Neural cell (in vitro differentiated cells): Measurements from ENCODE around the gene MSLN. TPM values are rescaled to one million over a fixed set of nuclear protein-coding genes. Genes with fewer than 3 reads are reported as not detected.
A peak's percentile ranks its signal among the peaks of the same experiment; 100 is the strongest.

Experiments
- H2AFZ ChIP-seq: fragments of 200-600, 300-800 bp; sonication (generic), shearing (Covaris generic); 2 replicates; pipeline ENCODE4 v1.6.0; 2014; ENCODE audit warnings: low read depth, mild to moderate bottlenecking, antibody characterized with exemption, low read length, moderate library complexity
- H3F3A ChIP-seq: fragments of 200-600 bp; shearing (Covaris generic); 2 replicates; pipeline ENCODE4 v1.6.1; 2016; ENCODE audit warnings: mild to moderate bottlenecking, moderate library complexity, mixed read lengths, antibody characterized with exemption, low read length; ENCODE audit not compliant: insufficient read depth, poor library complexity, severe bottlenecking
- H3K27ac ChIP-seq: fragments of 200-600, 300-800 bp; sonication (generic), shearing (Covaris generic); 2 replicates; pipeline ENCODE4 v1.5.1; 2014; ENCODE audit warnings: mild to moderate bottlenecking, low read length, moderate library complexity
- H3K27me3 ChIP-seq: fragments of 300-800, 200-600 bp; sonication (generic), shearing (Covaris generic); 2 replicates; pipeline ENCODE4 v1.6.0; 2014; ENCODE audit warnings: mild to moderate bottlenecking, low read depth, low read length, moderate library complexity; ENCODE audit not compliant: insufficient read depth
- H3K36me3 ChIP-seq: fragments of 300-800, 200-600 bp; sonication (generic), shearing (Covaris generic); 2 replicates; pipeline ENCODE4 v1.5.1; 2014; ENCODE audit warnings: mild to moderate bottlenecking, antibody characterized with exemption, low read length, moderate library complexity; ENCODE audit not compliant: insufficient read depth
- H3K4me2 ChIP-seq: fragments of 300-800, 200-600 bp; sonication (generic), shearing (Covaris generic); 2 replicates; pipeline ENCODE4 v1.6.0; 2014; ENCODE audit warnings: mild to moderate bottlenecking, low read length
- H3K4me3 ChIP-seq: fragments of 300-800, 200-600 bp; sonication (generic), shearing (Covaris generic); 2 replicates; pipeline ENCODE4 v1.5.1; 2014; ENCODE audit warnings: mild to moderate bottlenecking, low read length, moderate library complexity
- H3K79me2 ChIP-seq: fragments of 200-600 bp; shearing (Covaris generic); replicated peaks from 2 replicates; pipeline ENCODE4 v1.6.0; 2014; ENCODE audit warnings: mild to moderate bottlenecking, low read length, moderate library complexity; ENCODE audit not compliant: insufficient read depth
- H3K9ac ChIP-seq: fragments of 300-800, 200-600 bp; sonication (generic), shearing (Covaris generic); 2 replicates; pipeline ENCODE4 v1.6.1; 2016; ENCODE audit warnings: mild to moderate bottlenecking, low read length, mixed read lengths
- H3K9me2 ChIP-seq: fragments of 200-600 bp; shearing (Covaris generic); 2 replicates; pipeline ENCODE4 v1.6.1; 2016; ENCODE audit warnings: mild to moderate bottlenecking, low read length, mixed read lengths; ENCODE audit not compliant: insufficient read depth
- H3K9me3 ChIP-seq: fragments of 200-600, 300-800 bp; sonication (generic), shearing (Covaris generic); 2 replicates; pipeline ENCODE4 v1.6.1; 2016; ENCODE audit warnings: mild to moderate bottlenecking, mixed run types, low read length, moderate library complexity, mixed read lengths
- H4K20me1 ChIP-seq: fragments of 200-600 bp; shearing (Covaris generic); 2 replicates; pipeline ENCODE4 v1.6.1; 2016; ENCODE audit warnings: mild to moderate bottlenecking, mixed run types; ENCODE audit not compliant: insufficient read depth
- EP300 ChIP-seq: fragments of 450-650 bp; conservative IDR thresholded peaks from 2 replicates; pipeline ENCODE4 v1.6.1; 2014; ENCODE audit warnings: antibody characterized with exemption, mild to moderate bottlenecking, moderate library complexity; ENCODE audit not compliant: poor library complexity, severe bottlenecking
- EZH2 ChIP-seq: fragments of 200-600, 300-800 bp; shearing (Covaris generic), sonication (generic); IDR thresholded peaks from 2 replicates; pipeline ENCODE4 v1.6.1; 2014; ENCODE audit warnings: antibody characterized with exemption, low read length, borderline replicate concordance, mild to moderate bottlenecking; ENCODE audit not compliant: insufficient read depth, poor library complexity, severe bottlenecking
- MXI1 ChIP-seq: fragments of 450-650 bp; conservative IDR thresholded peaks from 2 replicates; pipeline ENCODE4 v1.6.1; 2014; ENCODE audit warnings: antibody characterized with exemption, mild to moderate bottlenecking; ENCODE audit not compliant: poor library complexity, severe bottlenecking
- POLR2AphosphoS5 ChIP-seq: IDR thresholded peaks from 2 replicates; pipeline ENCODE4 v1.6.1; 2012
- RAD21 ChIP-seq: fragments of 450-650 bp; conservative IDR thresholded peaks from 2 replicates; pipeline ENCODE4 v1.6.1; 2014; ENCODE audit warnings: antibody characterized with exemption, mild to moderate bottlenecking, moderate library complexity
- SMC3 ChIP-seq: fragments of 450-650 bp; conservative IDR thresholded peaks from 2 replicates; pipeline ENCODE4 v1.6.1; 2014; ENCODE audit warnings: antibody characterized with exemption, mild to moderate bottlenecking, moderate library complexity; ENCODE audit not compliant: poor library complexity
- TAF1 ChIP-seq: IDR thresholded peaks from 2 replicates; pipeline ENCODE4 v1.6.1; 2012; ENCODE audit warnings: low read depth
- polyA plus RNA-seq: library from polyadenylated mRNA; depleted of rRNA; stranded (reverse); fragments of >200 nt; gene quantifications from 2 replicates; pipeline ENCODE4 v1.2.3, GENCODE V29; 2014
- TF ChIP-seq, protein P1 (sequence below): fragments of 450-650 bp; IDR thresholded peaks from 2 replicates; pipeline ENCODE4 v1.5.1; 2014; ENCODE audit warnings: antibody characterized with exemption, mild to moderate bottlenecking, moderate library complexity; ENCODE audit not compliant: poor library complexity, severe bottlenecking
- TF ChIP-seq, protein P2 (sequence below): IDR thresholded peaks from 2 replicates; pipeline ENCODE4 v1.6.1; 2012; ENCODE audit warnings: borderline replicate concordance

Gene MSLN
- polyA plus RNA-seq, 1 donor from 2014 or later, result 0.63 TPM

DNA sequence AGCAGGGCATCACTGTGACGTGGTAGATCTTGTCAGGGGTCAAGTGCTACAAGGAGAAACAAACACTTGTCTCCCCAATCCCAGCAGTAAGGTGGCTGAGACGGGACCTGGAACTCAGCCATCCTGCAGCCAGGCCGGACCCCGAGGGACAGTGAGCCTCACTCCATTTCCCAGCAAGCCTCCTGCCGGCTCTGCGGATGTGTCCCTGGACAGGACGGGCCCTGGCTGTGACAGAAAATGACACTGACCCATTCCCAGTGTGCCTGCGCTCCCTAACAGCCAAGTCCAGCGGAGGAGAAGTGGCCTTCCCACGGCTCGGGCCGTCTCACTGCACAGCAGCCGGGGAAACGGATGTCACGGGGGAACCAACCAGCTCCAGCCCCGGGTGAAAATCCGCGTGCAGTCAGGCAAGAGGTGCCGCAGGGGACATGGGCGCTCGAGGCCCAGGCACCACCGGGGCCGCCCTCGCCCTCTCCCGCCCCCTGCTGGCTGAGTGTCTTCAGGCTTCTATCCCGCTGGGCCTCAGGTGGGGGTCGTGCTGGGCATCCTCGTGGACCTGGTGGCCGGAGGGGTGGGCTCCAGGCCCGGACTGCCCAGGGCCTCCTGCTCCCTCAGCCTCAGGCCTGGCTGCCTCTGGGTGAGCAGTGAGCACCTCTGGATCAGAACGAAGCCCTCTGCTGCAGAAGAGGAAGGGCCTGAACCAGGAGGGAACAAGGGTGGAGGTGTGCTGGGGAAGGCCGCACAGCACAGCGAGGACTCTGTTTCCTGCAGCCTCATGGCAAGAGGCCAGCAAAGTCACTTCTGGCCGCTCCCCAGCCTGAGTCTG, 26.9 kb upstream of the MSLN start:
- Histone ChIP-seq H2AFZ (no peak overlapping the region), H3K79me2 (no peaks in the 10 kb centered on the region), H3K4me3 (no peak overlapping the region), H3F3A (no peaks in the 10 kb centered on the region), H3K4me2 (no peak overlapping the region), H3K27me3 (no peaks in the 10 kb centered on the region), H3K9me3 (no peaks in the 10 kb centered on the region), H3K9ac (no peak overlapping the region), H3K9me2 (no peaks in the 10 kb centered on the region), H3K36me3 (no peaks in the 10 kb centered on the region), H4K20me1 (no peaks in the 10 kb centered on the region), H3K27ac (no peak overlapping the region)
- no peak for TF ChIP-seq EP300
- TF ChIP-seq, protein P1, sequence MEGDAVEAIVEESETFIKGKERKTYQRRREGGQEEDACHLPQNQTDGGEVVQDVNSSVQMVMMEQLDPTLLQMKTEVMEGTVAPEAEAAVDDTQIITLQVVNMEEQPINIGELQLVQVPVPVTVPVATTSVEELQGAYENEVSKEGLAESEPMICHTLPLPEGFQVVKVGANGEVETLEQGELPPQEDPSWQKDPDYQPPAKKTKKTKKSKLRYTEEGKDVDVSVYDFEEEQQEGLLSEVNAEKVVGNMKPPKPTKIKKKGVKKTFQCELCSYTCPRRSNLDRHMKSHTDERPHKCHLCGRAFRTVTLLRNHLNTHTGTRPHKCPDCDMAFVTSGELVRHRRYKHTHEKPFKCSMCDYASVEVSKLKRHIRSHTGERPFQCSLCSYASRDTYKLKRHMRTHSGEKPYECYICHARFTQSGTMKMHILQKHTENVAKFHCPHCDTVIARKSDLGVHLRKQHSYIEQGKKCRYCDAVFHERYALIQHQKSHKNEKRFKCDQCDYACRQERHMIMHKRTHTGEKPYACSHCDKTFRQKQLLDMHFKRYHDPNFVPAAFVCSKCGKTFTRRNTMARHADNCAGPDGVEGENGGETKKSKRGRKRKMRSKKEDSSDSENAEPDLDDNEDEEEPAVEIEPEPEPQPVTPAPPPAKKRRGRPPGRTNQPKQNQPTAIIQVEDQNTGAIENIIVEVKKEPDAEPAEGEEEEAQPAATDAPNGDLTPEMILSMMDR, result peak; percentile 36
- TF ChIP-seq POLR2AphosphoS5, result no peak
- no peak for TF ChIP-seq RAD21

DNA sequence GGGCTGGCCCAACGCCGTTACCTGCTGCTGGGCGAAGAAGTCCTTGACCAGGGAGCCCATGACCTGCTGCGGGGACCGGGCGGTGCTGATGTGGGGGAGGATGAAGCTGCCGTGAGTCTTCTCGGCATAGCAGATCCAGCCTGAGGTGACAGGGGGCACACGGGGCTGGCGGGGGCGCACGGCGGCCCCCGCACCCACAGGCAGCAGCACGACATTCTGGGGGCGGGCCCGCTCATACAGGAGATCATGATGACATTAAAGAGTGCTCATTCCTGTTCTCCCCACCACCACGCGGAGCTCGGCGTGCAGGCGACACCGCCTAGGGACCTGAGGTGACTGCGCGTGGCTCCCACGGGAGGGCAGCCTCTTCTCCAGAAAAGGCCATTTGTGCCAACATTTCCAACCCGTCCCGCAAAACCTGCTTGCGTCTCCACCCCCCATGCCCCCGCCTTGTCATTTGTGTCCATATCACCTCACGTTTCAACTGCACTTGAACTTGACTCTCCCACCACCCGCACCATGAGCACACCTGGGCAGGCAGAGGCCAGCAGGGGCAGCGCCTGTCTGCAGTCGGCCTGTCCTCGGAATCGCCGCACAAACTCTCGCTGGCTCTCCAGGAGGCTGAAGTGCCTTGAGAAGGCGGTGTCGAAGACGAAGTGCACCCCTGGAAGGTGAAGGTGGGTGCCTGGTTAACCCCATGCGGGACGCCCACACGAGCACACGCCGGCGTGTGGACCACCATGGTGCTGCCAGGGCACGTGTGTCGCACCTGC, 26.1 kb upstream of the MSLN start:
- TF ChIP-seq RAD21 (no peak), EZH2 (no peak), TAF1 (no peak), EP300 (no peak), POLR2AphosphoS5 (no peak), MXI1 (no peak), SMC3 (no peak)
- TF ChIP-seq, protein P2, sequence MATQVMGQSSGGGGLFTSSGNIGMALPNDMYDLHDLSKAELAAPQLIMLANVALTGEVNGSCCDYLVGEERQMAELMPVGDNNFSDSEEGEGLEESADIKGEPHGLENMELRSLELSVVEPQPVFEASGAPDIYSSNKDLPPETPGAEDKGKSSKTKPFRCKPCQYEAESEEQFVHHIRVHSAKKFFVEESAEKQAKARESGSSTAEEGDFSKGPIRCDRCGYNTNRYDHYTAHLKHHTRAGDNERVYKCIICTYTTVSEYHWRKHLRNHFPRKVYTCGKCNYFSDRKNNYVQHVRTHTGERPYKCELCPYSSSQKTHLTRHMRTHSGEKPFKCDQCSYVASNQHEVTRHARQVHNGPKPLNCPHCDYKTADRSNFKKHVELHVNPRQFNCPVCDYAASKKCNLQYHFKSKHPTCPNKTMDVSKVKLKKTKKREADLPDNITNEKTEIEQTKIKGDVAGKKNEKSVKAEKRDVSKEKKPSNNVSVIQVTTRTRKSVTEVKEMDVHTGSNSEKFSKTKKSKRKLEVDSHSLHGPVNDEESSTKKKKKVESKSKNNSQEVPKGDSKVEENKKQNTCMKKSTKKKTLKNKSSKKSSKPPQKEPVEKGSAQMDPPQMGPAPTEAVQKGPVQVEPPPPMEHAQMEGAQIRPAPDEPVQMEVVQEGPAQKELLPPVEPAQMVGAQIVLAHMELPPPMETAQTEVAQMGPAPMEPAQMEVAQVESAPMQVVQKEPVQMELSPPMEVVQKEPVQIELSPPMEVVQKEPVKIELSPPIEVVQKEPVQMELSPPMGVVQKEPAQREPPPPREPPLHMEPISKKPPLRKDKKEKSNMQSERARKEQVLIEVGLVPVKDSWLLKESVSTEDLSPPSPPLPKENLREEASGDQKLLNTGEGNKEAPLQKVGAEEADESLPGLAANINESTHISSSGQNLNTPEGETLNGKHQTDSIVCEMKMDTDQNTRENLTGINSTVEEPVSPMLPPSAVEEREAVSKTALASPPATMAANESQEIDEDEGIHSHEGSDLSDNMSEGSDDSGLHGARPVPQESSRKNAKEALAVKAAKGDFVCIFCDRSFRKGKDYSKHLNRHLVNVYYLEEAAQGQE, result no peak
- TF ChIP-seq, protein P1, result no peak
- Histone ChIP-seq H3K36me3 (no peaks in the 10 kb centered on the region), H3K27ac (no peak overlapping the region)

More for the DNA sequence above, 26.1 kb upstream of the MSLN start:
- H3F3A ChIP-seq, result no peaks in the 10 kb centered on the region
- no peak overlapping the region for H3K4me3 ChIP-seq
- no peak overlapping the region for H2AFZ ChIP-seq
- no peak overlapping the region for H3K4me2 ChIP-seq
- no peak overlapping the region for H3K9ac ChIP-seq
- H3K9me2 ChIP-seq, result no peaks in the 10 kb centered on the region
- H3K9me3 ChIP-seq, result no peaks in the 10 kb centered on the region
- no peaks in the 10 kb centered on the region for H4K20me1 ChIP-seq
- no peaks in the 10 kb centered on the region for H3K27me3 ChIP-seq
- H3K79me2 ChIP-seq, result no peaks in the 10 kb centered on the region
